CD14-positive monocyte (primary cell): ENCODE results near the gene DPM3. TPM values are rescaled to one million over a fixed set of nuclear protein-coding genes. Genes with fewer than 3 reads are reported as not detected.

ENCODE experiments used
- DNase-seq, 3 donors: peaks; one replicate each; pipeline ENCODE4 v3.0.0-alpha.2; 2011 to 2022
- H2AFZ ChIP-seq: 2 replicates; pipeline ENCODE4 v1.6.0; 2012; ENCODE audit warnings: mild to moderate bottlenecking, low read depth, low read length, inconsistent platforms; ENCODE audit not compliant: insufficient read depth, poor library complexity, severe bottlenecking
- H3K27ac ChIP-seq, 2 donors: 1 replicate in 1 of 2; 2 replicates in 1 of 2; pipeline ENCODE4 v1.5.1; 2012 to 2013; ENCODE audit warnings: low read length in 2 of 2, control low read depth in 1 of 2, inconsistent platforms in 1 of 2, low read depth in 1 of 2, mild to moderate bottlenecking in 1 of 2
- H3K27me3 ChIP-seq, 2 donors: one replicate each; pipeline versions ENCODE4 v1.6.0 to v1.6.1; 2011 to 2013; ENCODE audit warnings: low read length in 2 of 2; ENCODE audit not compliant: control insufficient read depth in 2 of 2, insufficient read depth in 2 of 2
- H3K36me3 ChIP-seq, 2 donors: replicated peaks in 1 of 2; 1 replicate in 1 of 2; 2 replicates in 1 of 2; pipeline versions ENCODE4 v1.5.1 to v1.6.1; 2012 to 2013; ENCODE audit warnings: low read length in 2 of 2, control low read depth in 1 of 2, inconsistent platforms in 1 of 2, mild to moderate bottlenecking in 1 of 2; ENCODE audit not compliant: insufficient read depth in 2 of 2, control insufficient read depth in 1 of 2
- H3K4me1 ChIP-seq, 2 donors: 1 replicate in 1 of 2; 2 replicates in 1 of 2; pipeline versions ENCODE4 v1.5.1 to v1.6.1; 2012 to 2013; ENCODE audit warnings: low read length in 2 of 2, control low read depth in 1 of 2, inconsistent platforms in 1 of 2, mild to moderate bottlenecking in 1 of 2, moderate library complexity in 1 of 2; ENCODE audit not compliant: insufficient read depth in 2 of 2, control insufficient read depth in 1 of 2
- H3K4me2 ChIP-seq: replicated peaks from 2 replicates; pipeline ENCODE3; 2012; ENCODE audit warnings: low read length, moderate library complexity, mild to moderate bottlenecking; ENCODE audit not compliant: poor library complexity, severe bottlenecking; ENCODE audit errors: extremely low read depth
- H3K4me3 ChIP-seq, 3 experiments: fragments of 200-600 bp in 1 of 3; sonication (generic) in 1 of 3; replicated peaks in 1 of 3; 1 replicate in 2 of 3; 2 replicates in 1 of 3; pipeline ENCODE4 v1.5.1; 2011 to 2013; ENCODE audit warnings: low read length in 3 of 3, mild to moderate bottlenecking in 3 of 3, control low read depth in 2 of 3, low read depth in 2 of 3, inconsistent platforms in 1 of 3, moderate library complexity in 1 of 3
- H3K79me2 ChIP-seq: 2 replicates; pipeline ENCODE4 v1.6.0; 2012; ENCODE audit warnings: mild to moderate bottlenecking, control low read depth, inconsistent platforms, low read length, moderate library complexity; ENCODE audit not compliant: insufficient read depth
- H3K9ac ChIP-seq: 2 replicates; pipeline ENCODE4 v1.6.0; 2017; ENCODE audit warnings: low read length, mild to moderate bottlenecking; ENCODE audit not compliant: insufficient read depth, poor library complexity, severe bottlenecking
- H3K9me3 ChIP-seq, 2 donors: replicated peaks in 1 of 2; 1 replicate in 1 of 2; 2 replicates in 1 of 2; pipeline versions ENCODE4 v1.5.1 to v1.6.1; 2012 to 2013; ENCODE audit warnings: low read length in 2 of 2, control low read depth in 1 of 2; ENCODE audit not compliant: control insufficient read depth in 1 of 2, insufficient read depth in 1 of 2
- H4K20me1 ChIP-seq: 2 replicates; pipeline ENCODE4 v1.6.0; 2012; ENCODE audit warnings: mild to moderate bottlenecking, low read length, control low read depth, moderate library complexity; ENCODE audit not compliant: insufficient read depth
- H3K27ac Mint-ChIP-seq, 7 donors: one replicate each; pipeline ENCODE4 v1.8.0; 2020; ENCODE audit warnings: mild to moderate bottlenecking in 7 of 7, mixed read lengths in 7 of 7, moderate library complexity in 6 of 7, inconsistent platforms in 2 of 7
- H3K27me3 Mint-ChIP-seq, 3 donors: one replicate each; pipeline ENCODE4 v1.8.0; 2021 to 2022; ENCODE audit warnings: low read depth in 3 of 3, mild to moderate bottlenecking in 3 of 3, mixed read lengths in 3 of 3, moderate library complexity in 3 of 3, inconsistent platforms in 1 of 3
- H3K36me3 Mint-ChIP-seq, 2 donors: one replicate each; pipeline ENCODE4 v1.8.0; 2020; ENCODE audit warnings: mixed read lengths in 2 of 2, inconsistent platforms in 1 of 2, mild to moderate bottlenecking in 1 of 2
- H3K4me1 Mint-ChIP-seq: one replicate; pipeline ENCODE4 v1.8.0; 2020; ENCODE audit warnings: mild to moderate bottlenecking, mixed read lengths
- H3K4me3 Mint-ChIP-seq, 2 donors: one replicate each; pipeline ENCODE4 v1.8.0; 2020; ENCODE audit warnings: mild to moderate bottlenecking in 2 of 2, mixed read lengths in 2 of 2, moderate library complexity in 1 of 2
- H3K9me3 Mint-ChIP-seq, 7 donors: one replicate each; pipeline ENCODE4 v1.8.0; 2020 to 2022; ENCODE audit warnings: mixed read lengths in 7 of 7, mild to moderate bottlenecking in 6 of 7, moderate library complexity in 6 of 7, inconsistent platforms in 2 of 7
- CTCF ChIP-seq: fragments of 200-600 bp; IDR thresholded peaks from one replicate; pipeline ENCODE4 v1.8.0; 2022; ENCODE audit warnings: antibody characterized with exemption, mild to moderate bottlenecking
- WGBS: methylation state at CpG from one replicate; pipeline ENCODE4 v1.1.5; 2013; ENCODE audit warnings: missing lambda C conversion rate; ENCODE audit not compliant: insufficient coverage; 5-methylcytosine and 5-hydroxymethylcytosine counted together
- intact Hi-C, 2 donors: fragments of 100-400 bp; cut with micrococcal nuclease; formaldehyde crosslinking; loops; one replicate each; pipeline versions ENCODE4 v1.15.0 to v1.15.1; 2023
- polyA plus RNA-seq, 3 donors: library from polyadenylated mRNA; depleted of rRNA in 1 of 3; unstranded in 2 of 3; stranded (reverse) in 1 of 3; fragments of 300-500 nt in 2 of 3; fragments of >200 nt in 1 of 3; fragmentation: Illumina TruSeq in 2 of 3; gene quantifications; 1 replicate in 2 of 3; 2 replicates in 1 of 3; pipeline ENCODE4 v1.2.3, GENCODE V29; 2012 to 2021

DPM3 gene
- polyA plus RNA-seq, 3 donors = 99.9 to 141 (median 105) TPM

DNA sequence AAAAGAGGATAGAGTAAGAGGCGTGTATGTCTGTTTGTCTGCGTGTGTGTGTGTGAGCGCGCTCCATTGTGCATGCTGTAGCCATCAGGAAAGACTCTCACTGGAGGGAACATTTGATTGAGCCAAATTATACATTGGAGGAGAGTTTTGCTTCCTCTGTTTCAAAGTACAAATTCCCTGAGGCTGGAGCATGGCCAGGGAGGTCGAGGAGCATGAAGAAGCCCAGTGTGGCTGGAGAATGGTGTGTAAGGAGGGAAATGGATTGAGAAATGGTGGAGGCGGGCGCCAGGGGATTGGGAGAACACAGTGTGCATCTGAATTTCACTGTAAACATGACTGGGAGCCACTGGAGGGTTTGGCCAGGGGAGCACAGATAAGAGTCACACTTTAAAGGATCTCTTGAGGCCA, 34.7 kb downstream of the DPM3 start:
- no peak for DNase-seq
- TF ChIP-seq CTCF = no peak
- intact Hi-C loops = no loop called here
- peaks cover 37% of the 10 kb centered on the region for H3K4me1 Mint-ChIP-seq
- Histone ChIP-seq H3K27ac (no peak overlapping the region), H3K4me3 (no peak overlapping the region), H3K4me1 (peaks cover 26% of the 10 kb centered on the region in 2 donors), H3K27me3 (no peaks in the 10 kb centered on the region), H3K36me3 (no peaks in the 10 kb centered on the region), H4K20me1 (no peaks in the 10 kb centered on the region), H3K4me2 (no peak overlapping the region), H3K9me3 (no peaks in the 10 kb centered on the region), H3K79me2 (no peaks in the 10 kb centered on the region), H2AFZ (no peak overlapping the region), H3K9ac (no peak overlapping the region)
- H3K9me3 Mint-ChIP-seq = peaks cover 0 to 2% (median 0%) of the 10 kb centered on the region in 7 donors
- H3K4me3 Mint-ChIP-seq = no peak overlapping the region
- no peaks in the 10 kb centered on the region for H3K36me3 Mint-ChIP-seq
- H3K27me3 Mint-ChIP-seq = peaks cover 0 to 5% (median 2%) of the 10 kb centered on the region in 3 donors
- peak overlapping the region in 1 of 7 donors; percentile 43 for H3K27ac Mint-ChIP-seq
- 60% methylated on average over 7 of the region's 7 CpGs for WGBS

GRCh38 chr1:155104605-155105534, 35.5 kb downstream of the DPM3 start:
- Mint-ChIP-seq H3K27ac (no peak overlapping the region), H3K9me3 (peaks cover 0 to 2% (median 0%) of the 10 kb centered on the region in 7 donors), H3K27me3 (peaks cover 1 to 5% (median 1%) of the 10 kb centered on the region in 3 donors), H3K4me1 (peaks cover 37% of the 10 kb centered on the region), H3K4me3 (no peak overlapping the region), H3K36me3 (no peaks in the 10 kb centered on the region)
- Histone ChIP-seq H2AFZ (no peak overlapping the region), H3K27ac (no peak overlapping the region), H3K36me3 (no peaks in the 10 kb centered on the region), H3K4me3 (no peak overlapping the region), H3K27me3 (no peaks in the 10 kb centered on the region), H3K9me3 (no peaks in the 10 kb centered on the region), H4K20me1 (no peaks in the 10 kb centered on the region), H3K4me2 (no peak overlapping the region), H3K9ac (no peak overlapping the region), H3K79me2 (no peaks in the 10 kb centered on the region), H3K4me1 (peaks cover 26% of the 10 kb centered on the region in 2 donors)
- TF ChIP-seq CTCF = no peak
- 97% methylated on average over 6 of the region's 7 CpGs for WGBS
- no peak for DNase-seq
- intact Hi-C loops = no loop called here
